ENCODE measurements around the gene FZD2. TPM values are rescaled to one million over a fixed set of nuclear protein-coding genes. Genes with fewer than 3 reads are reported as not detected.

The FZD2 gene
- total and polyA plus RNA-seq, 2 of the 13 experiments (the other 11 are each of a cell fraction or from before 2014, with no cell fraction given), result 0.07 to 0.13 TPM

DNA sequence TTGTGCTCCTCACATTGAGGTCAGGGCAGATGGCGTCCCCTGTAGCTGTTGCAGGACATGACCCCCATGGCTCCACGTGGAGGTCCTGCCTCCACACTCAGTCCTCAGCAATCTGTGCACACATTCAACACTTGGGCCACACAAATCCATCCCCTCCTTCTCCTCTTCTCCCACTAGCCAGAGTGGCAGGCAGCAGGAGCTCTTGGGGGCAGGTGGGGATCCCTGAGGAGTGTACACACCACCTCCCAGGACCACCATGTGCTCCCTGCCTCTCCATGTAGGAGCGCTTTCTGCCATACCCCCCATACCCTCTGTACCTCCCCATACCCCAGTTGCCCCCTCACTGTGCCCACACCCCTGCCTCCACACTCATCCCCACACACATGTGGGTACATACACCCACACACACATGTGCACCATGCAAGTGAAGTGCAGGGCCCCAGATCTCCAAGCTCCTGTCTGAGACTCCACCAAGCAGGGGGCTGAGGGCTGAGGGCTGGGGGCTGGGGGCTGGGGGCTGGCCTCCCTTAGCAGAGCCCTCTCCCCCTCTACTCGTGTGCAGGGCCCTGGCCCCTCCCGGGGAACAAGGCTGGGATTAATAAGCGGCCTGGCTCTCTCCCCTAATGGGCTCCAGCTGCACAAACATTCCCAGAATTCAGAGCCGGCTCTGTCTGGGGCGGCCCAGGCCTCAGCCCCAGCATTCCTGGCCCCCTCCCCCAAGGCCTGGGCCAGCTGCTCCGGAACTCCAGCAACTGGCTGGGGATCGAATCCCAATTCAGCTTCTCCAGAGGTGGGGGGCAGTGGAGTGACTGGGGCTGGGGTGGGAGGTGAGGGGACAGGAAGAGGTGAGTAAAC, 50.8 kb downstream of the FZD2 start (continued):
- no peak for TF ChIP-seq PAF1 (CRISPR knock-in tag; IDR thresholded peaks at IDR 0.05)
- 0 out of 2 replicates have a peak, but pooled peaks have one; percentile 19 for TF ChIP-seq HNF4A (CRISPR knock-in tag; IDR thresholded peaks at IDR 0.05)
- TF ChIP-seq ZNF552 (CRISPR knock-in tag; IDR thresholded peaks at IDR 0.05; ENCODE audit: borderline replicate concordance), result no peak
- no peak for TF ChIP-seq ZNF234 (CRISPR knock-in tag; conservative IDR thresholded peaks at IDR 0.05)
- TF ChIP-seq, protein P1, sequence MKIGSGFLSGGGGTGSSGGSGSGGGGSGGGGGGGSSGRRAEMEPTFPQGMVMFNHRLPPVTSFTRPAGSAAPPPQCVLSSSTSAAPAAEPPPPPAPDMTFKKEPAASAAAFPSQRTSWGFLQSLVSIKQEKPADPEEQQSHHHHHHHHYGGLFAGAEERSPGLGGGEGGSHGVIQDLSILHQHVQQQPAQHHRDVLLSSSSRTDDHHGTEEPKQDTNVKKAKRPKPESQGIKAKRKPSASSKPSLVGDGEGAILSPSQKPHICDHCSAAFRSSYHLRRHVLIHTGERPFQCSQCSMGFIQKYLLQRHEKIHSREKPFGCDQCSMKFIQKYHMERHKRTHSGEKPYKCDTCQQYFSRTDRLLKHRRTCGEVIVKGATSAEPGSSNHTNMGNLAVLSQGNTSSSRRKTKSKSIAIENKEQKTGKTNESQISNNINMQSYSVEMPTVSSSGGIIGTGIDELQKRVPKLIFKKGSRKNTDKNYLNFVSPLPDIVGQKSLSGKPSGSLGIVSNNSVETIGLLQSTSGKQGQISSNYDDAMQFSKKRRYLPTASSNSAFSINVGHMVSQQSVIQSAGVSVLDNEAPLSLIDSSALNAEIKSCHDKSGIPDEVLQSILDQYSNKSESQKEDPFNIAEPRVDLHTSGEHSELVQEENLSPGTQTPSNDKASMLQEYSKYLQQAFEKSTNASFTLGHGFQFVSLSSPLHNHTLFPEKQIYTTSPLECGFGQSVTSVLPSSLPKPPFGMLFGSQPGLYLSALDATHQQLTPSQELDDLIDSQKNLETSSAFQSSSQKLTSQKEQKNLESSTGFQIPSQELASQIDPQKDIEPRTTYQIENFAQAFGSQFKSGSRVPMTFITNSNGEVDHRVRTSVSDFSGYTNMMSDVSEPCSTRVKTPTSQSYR (CRISPR knock-in tag; IDR thresholded peaks at IDR 0.05; ENCODE audit: borderline replicate concordance), result peak; percentile 82
- no peak for TF ChIP-seq ATF1 (CRISPR knock-in tag; IDR thresholded peaks at IDR 0.05)
- TF ChIP-seq, protein P2, sequence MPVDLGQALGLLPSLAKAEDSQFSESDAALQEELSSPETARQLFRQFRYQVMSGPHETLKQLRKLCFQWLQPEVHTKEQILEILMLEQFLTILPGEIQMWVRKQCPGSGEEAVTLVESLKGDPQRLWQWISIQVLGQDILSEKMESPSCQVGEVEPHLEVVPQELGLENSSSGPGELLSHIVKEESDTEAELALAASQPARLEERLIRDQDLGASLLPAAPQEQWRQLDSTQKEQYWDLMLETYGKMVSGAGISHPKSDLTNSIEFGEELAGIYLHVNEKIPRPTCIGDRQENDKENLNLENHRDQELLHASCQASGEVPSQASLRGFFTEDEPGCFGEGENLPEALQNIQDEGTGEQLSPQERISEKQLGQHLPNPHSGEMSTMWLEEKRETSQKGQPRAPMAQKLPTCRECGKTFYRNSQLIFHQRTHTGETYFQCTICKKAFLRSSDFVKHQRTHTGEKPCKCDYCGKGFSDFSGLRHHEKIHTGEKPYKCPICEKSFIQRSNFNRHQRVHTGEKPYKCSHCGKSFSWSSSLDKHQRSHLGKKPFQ (CRISPR knock-in tag; IDR thresholded peaks at IDR 0.05; ENCODE audit: insufficient replicate concordance), result no peak
- no peak for TF ChIP-seq PTBP1 (IDR thresholded peaks at IDR 0.05; ENCODE audit: low read depth, low read length, poor library complexity, severe bottlenecking)
- no peak for TF ChIP-seq CCDC6 (CRISPR knock-in tag; IDR thresholded peaks at IDR 0.05)
- TF ChIP-seq SAP130 (CRISPR knock-in tag; IDR thresholded peaks at IDR 0.05; ENCODE audit: low read depth), result no peak
- no peak for TF ChIP-seq ZKSCAN1 (IDR thresholded peaks at IDR 0.05; ENCODE audit: low read length)
- no peak for TF ChIP-seq NPAS2 (CRISPR knock-in tag; IDR thresholded peaks at IDR 0.05; ENCODE audit: borderline replicate concordance)
- no peak for TF ChIP-seq ZNF136 (CRISPR knock-in tag; IDR thresholded peaks at IDR 0.05; ENCODE audit: low read depth)
- TF ChIP-seq, protein P3, sequence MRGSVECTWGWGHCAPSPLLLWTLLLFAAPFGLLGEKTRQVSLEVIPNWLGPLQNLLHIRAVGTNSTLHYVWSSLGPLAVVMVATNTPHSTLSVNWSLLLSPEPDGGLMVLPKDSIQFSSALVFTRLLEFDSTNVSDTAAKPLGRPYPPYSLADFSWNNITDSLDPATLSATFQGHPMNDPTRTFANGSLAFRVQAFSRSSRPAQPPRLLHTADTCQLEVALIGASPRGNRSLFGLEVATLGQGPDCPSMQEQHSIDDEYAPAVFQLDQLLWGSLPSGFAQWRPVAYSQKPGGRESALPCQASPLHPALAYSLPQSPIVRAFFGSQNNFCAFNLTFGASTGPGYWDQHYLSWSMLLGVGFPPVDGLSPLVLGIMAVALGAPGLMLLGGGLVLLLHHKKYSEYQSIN (CRISPR knock-in tag; IDR thresholded peaks at IDR 0.05; ENCODE audit: borderline replicate concordance), result no peak
- no peak for TF ChIP-seq CBX1 (IDR thresholded peaks at IDR 0.05; ENCODE audit: low read depth)
- TF ChIP-seq CHCHD3 (CRISPR knock-in tag; IDR thresholded peaks at IDR 0.05), result no peak
- TF ChIP-seq ZNF282 (IDR thresholded peaks at IDR 0.05; ENCODE audit: partially characterized antibody), result no peak
- no peak for TF ChIP-seq HMG20A (CRISPR knock-in tag; IDR thresholded peaks at IDR 0.05; ENCODE audit: borderline replicate concordance)
- TF ChIP-seq CHD2 (IDR thresholded peaks at IDR 0.05; ENCODE audit: low read depth, low read length), result no peak
- TF ChIP-seq SRF (IDR thresholded peaks at IDR 0.05; ENCODE audit: low read depth, low read length), result no peak
- TF ChIP-seq ZNF264 (CRISPR knock-in tag; IDR thresholded peaks at IDR 0.05), result no peak
- TF ChIP-seq ZNF737 (CRISPR knock-in tag; IDR thresholded peaks at IDR 0.05; ENCODE audit: borderline replicate concordance), result no peak
- TF ChIP-seq SMYD3 (CRISPR knock-in tag; IDR thresholded peaks at IDR 0.05), result no peak
- TF ChIP-seq MEIS2 (CRISPR knock-in tag; IDR thresholded peaks at IDR 0.05), result 0 out of 2 replicates have a peak, but pooled peaks have one; percentile 21
- 0 out of 2 replicates have a peak, but pooled peaks have one; percentile 62 for TF ChIP-seq PCBP1 (IDR thresholded peaks at IDR 0.05; ENCODE audit: borderline replicate concordance, low read depth, low read length)
